Measurements from ENCODE around the gene PDAP1. TPM values are rescaled to one million over a fixed set of nuclear protein-coding genes. Genes with fewer than 3 reads are reported as not detected.

The PDAP1 gene
- total RNA-seq, 4 donors from 2014 or later: 65.4 to 107 (median 68.8) TPM

- TF ChIP-seq, protein P1, sequence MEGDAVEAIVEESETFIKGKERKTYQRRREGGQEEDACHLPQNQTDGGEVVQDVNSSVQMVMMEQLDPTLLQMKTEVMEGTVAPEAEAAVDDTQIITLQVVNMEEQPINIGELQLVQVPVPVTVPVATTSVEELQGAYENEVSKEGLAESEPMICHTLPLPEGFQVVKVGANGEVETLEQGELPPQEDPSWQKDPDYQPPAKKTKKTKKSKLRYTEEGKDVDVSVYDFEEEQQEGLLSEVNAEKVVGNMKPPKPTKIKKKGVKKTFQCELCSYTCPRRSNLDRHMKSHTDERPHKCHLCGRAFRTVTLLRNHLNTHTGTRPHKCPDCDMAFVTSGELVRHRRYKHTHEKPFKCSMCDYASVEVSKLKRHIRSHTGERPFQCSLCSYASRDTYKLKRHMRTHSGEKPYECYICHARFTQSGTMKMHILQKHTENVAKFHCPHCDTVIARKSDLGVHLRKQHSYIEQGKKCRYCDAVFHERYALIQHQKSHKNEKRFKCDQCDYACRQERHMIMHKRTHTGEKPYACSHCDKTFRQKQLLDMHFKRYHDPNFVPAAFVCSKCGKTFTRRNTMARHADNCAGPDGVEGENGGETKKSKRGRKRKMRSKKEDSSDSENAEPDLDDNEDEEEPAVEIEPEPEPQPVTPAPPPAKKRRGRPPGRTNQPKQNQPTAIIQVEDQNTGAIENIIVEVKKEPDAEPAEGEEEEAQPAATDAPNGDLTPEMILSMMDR (IDR thresholded peaks at IDR 0.05): no peak
- TF ChIP-seq EP300 (IDR thresholded peaks at IDR 0.05) (no peak), POLR2A (IDR thresholded peaks at IDR 0.05) (no peak)
- Histone ChIP-seq H3K4me1 (no peaks in the 10 kb centered on the region), H3K27me3 (no peaks in the 10 kb centered on the region), H3K9me3 (no peaks in the 10 kb centered on the region), H3K4me3 (no peak overlapping the region), H3K27ac (no peak overlapping the region), H3K36me3 (peaks cover 0 to 91% (median 18%) of the 10 kb centered on the region in 3 donors)
- WGBS, 2 donors: 91 to 92% methylated on average over 14 to 20 of the region's 24 CpGs
- DNase-seq (ENCODE audit: low spot score in 2 of 2): no peak
Measured at GRCh38 chr7:99424932-99425730, 16.7 kb upstream of the PDAP1 start.

DNA sequence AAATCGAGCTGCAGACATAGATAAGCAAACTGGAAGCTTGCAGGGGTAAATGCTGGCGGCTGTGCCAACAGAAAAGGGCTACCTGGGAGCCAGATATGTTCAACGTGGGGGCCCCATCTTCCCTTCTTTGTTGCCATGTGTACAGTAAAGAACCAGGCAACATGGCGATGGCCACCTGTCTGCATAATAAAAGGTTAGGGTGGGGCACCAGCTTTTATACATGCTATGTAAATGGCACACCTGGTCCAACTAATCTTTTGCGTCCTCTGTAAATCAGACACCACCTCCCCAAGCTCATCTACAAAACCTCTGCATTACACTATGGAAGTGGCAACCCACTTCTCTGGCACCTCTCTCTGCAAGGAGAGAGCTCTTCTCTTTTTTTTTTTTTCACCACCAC lies 14.2 kb upstream of the PDAP1 start:
- Histone ChIP-seq H3K36me3 (peaks cover 1 to 94% (median 35%) of the 10 kb centered on the region in 3 donors), H3K4me1 (no peaks in the 10 kb centered on the region), H3K27me3 (no peaks in the 10 kb centered on the region), H3K4me3 (no peak overlapping the region), H3K27ac (no peak overlapping the region), H3K9me3 (no peaks in the 10 kb centered on the region)
- DNase-seq (ENCODE audit: low spot score in 2 of 2): no peak
- 81 to 82% methylated on average over 5 of the region's 5 CpGs for WGBS, 2 donors
- no peak for TF ChIP-seq EP300 (IDR thresholded peaks at IDR 0.05)
- TF ChIP-seq POLR2A (IDR thresholded peaks at IDR 0.05): no peak
- TF ChIP-seq, protein P1 (IDR thresholded peaks at IDR 0.05): no peak

GRCh38 chr7:99422186-99422585 lies 13.8 kb upstream of the PDAP1 start:
- no peak for TF ChIP-seq POLR2A (IDR thresholded peaks at IDR 0.05)
- TF ChIP-seq EP300 (IDR thresholded peaks at IDR 0.05): no peak
- TF ChIP-seq, protein P1 (IDR thresholded peaks at IDR 0.05): no peak
- Histone ChIP-seq H3K9me3 (no peaks in the 10 kb centered on the region), H3K27ac (no peak overlapping the region), H3K27me3 (no peaks in the 10 kb centered on the region), H3K4me3 (no peak overlapping the region), H3K4me1 (no peaks in the 10 kb centered on the region), H3K36me3 (peaks cover 4 to 97% (median 38%) of the 10 kb centered on the region in 3 donors)
- WGBS, 2 donors: 89% methylated on average over 11 of the region's 11 CpGs
- no peak for DNase-seq (ENCODE audit: low spot score in 2 of 2)

- WGBS, 2 donors: 84 to 89% methylated on average over 7 of the region's 7 CpGs
Measured at GRCh38 chr7:99420986-99421385, 12.6 kb upstream of the PDAP1 start.

GRCh38 chr7:99420213-99420612 lies 11.8 kb upstream of the PDAP1 start:
- Histone ChIP-seq H3K4me3 (no peak overlapping the region), H3K9me3 (no peaks in the 10 kb centered on the region), H3K4me1 (peaks cover 0 to 5% (median 0%) of the 10 kb centered on the region in 4 donors), H3K36me3 (peaks cover 4 to 99% (median 43%) of the 10 kb centered on the region in 3 donors), H3K27ac (no peak overlapping the region), H3K27me3 (no peaks in the 10 kb centered on the region)
- WGBS, 2 donors: 84 to 87% methylated on average over 5 of the region's 5 CpGs
- TF ChIP-seq, protein P1 (IDR thresholded peaks at IDR 0.05): no peak
- TF ChIP-seq POLR2A (IDR thresholded peaks at IDR 0.05): no peak
- no peak for TF ChIP-seq EP300 (IDR thresholded peaks at IDR 0.05)
- DNase-seq (ENCODE audit: low spot score in 2 of 2): no peak

More at GRCh38 chr7:99420986-99421385, 12.6 kb upstream of the PDAP1 start:
- H3K9me3 ChIP-seq: no peaks in the 10 kb centered on the region
- TF ChIP-seq EP300 (IDR thresholded peaks at IDR 0.05): no peak
- no peak for TF ChIP-seq POLR2A (IDR thresholded peaks at IDR 0.05)
- TF ChIP-seq, protein P1 (IDR thresholded peaks at IDR 0.05): no peak
- no peak for DNase-seq (ENCODE audit: low spot score in 2 of 2)
- H3K36me3 ChIP-seq: peaks cover 4 to 99% (median 43%) of the 10 kb centered on the region in 3 donors
- H3K4me1 ChIP-seq: no peaks in the 10 kb centered on the region
- no peaks in the 10 kb centered on the region for H3K27me3 ChIP-seq
- no peak overlapping the region for H3K4me3 ChIP-seq
- no peak overlapping the region for H3K27ac ChIP-seq

Data from tibial nerve (tissue), 4 donors.